GM21381 (cell line): ENCODE measurements around the gene IL13.
A peak's percentile ranks its signal among the peaks of the same experiment; 100 is the strongest.

Source experiments
- ATAC-seq: cut with Tn5 transposase; IDR thresholded peaks from one replicate; pipeline ENCODE4 v1.9.1; 2021; ENCODE audit warnings: mild to moderate bottlenecking, moderate library complexity; ENCODE audit not compliant: unreplicated experiment

The IL13 gene

GRCh38 chr5:132669966-132670882 lies 12.3 kb downstream of the IL13 start:
- ATAC-seq: no peak

- ATAC-seq: no peak
These were observed 13.0 kb downstream of the IL13 start for GRCh38 chr5:132671000-132671399.

DNA sequence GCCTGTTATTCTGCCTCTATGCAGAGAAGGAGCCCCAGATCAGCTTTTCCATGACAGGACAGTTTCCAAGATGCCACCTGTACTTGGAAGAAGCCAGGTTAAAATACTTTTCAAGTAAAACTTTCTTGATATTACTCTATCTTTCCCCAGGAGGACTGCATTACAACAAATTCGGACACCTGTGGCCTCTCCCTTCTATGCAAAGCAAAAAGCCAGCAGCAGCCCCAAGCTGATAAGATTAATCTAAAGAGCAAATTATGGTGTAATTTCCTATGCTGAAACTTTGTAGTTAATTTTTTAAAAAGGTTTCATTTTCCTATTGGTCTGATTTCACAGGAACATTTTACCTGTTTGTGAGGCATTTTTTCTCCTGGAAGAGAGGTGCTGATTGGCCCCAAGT lies 15.5 kb downstream of the IL13 start:
- ATAC-seq: no peak

DNA sequence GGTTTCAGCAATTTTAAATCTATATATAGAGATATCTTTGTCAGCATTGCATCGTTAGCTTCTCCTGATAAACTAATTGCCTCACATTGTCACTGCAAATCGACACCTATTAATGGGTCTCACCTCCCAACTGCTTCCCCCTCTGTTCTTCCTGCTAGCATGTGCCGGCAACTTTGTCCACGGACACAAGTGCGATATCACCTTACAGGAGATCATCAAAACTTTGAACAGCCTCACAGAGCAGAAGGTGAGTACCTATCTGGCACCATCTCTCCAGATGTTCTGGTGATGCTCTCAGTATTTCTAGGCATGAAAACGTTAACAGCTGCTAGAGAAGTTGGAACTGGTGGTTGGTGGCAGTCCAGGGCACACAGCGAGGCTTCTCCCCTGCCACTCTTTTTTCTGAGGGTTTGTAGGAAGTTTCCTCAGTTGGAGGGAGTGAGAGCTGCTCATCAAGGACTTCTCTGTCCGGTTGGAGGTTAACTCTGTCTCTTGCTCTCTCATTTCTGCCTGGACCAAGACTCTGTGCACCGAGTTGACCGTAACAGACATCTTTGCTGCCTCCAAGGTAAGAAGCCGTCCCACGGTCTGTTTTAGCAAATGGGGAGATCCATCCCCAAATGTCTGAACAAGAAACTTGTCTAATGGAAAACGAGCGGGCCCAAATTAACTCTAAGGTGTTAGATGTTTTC lies 16.1 kb downstream of the IL13 start, which contains the start of gene IL4:
IL4 (plus strand) TSS at position 51 of the 692 bp plus-strand sequence; CDS start at position 113, 62 bp downstream.
- no peak for ATAC-seq

- peak; percentile 82 for ATAC-seq
These were observed 16.9 kb downstream of the IL13 start for GRCh38 chr5:132674671-132675506.

GRCh38 chr5:132675936-132676689 lies 18.1 kb downstream of the IL13 start:
- ATAC-seq: no peak

- no peak for ATAC-seq
These were observed 19.2 kb downstream of the IL13 start for GRCh38 chr5:132677191-132677590.

GRCh38 chr5:132677682-132678400 lies 19.9 kb downstream of the IL13 start:
- ATAC-seq: no peak

DNA sequence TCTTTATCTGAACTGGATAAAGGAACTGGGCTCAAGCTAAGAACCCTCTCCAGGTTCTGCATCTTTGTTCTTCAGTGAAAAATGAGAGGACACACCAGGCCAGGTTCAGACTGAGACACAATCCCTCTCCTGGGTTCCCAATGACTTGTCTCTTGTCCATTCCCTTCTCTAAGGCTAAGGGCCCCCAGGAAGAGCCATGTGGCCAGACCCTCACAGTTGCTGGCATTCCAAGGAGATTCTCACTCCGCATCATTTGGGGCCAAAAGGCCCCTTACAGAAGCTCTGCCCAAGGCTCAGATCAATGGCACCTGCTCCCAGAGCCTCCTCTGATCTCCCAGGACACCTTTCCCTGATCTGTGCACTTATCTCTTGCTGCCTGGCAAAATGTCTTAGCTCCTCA lies 20.8 kb downstream of the IL13 start:
- no peak for ATAC-seq

GRCh38 chr5:132679166-132679565 lies 21.2 kb downstream of the IL13 start:
- ATAC-seq: no peak

GRCh38 chr5:132679717-132680380 lies 21.9 kb downstream of the IL13 start:
- no peak for ATAC-seq

DNA sequence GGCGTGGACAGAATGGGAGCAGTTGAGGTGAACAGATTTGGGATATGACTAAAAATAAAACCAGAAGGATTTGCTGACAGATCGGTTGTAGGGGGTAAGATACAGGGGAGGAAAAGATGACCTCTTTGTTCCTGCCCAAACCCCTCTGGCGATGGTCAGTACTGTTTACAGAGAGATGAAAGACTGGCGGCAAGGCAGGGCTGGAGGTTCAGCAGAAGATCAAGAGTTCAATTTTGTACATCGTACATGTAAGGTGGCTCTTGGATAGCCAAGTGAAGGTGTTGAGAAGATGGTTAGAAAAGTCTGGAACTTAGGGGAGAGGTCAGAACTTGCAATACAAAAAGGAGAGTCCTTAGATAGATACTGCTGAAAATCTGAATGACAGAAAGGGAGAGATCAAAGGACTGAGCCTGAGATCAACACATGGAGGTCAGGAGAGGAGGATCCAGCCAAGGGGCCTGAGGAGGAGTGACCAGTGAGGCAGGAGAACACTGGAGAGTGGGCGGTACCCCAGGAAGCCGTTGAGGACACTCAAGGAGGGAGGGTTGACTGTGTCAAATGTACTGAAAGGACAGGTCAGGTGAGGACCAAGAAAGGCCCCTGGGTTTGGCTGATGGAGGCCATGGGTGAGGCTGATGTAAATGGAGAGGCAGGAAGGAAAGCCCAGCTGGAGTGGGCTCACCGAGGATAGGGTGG lies 23.0 kb downstream of the IL13 start:
- ATAC-seq: no peak

- ATAC-seq: no peak
These were observed 23.5 kb downstream of the IL13 start for GRCh38 chr5:132681476-132681831.

DNA sequence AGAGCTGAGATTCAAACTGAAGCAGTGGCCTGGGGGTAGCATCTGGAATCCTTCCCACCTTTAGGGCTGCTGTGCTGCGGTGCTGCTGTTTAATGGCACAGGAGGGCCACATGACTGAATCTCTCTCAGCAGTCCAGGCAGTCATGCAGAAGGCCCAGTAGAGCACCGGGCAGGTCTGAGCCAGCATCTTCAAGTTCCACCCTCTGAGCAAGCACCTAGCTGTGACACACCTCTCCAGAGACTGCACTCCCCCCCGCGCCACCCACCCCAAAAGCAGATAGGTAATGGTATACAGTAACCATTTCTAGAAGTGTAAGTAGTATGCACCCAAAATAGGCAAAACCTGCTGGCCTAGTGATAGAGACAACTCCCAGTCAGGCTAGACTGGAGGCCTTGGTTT lies 24.0 kb downstream of the IL13 start:
- ATAC-seq: no peak

DNA sequence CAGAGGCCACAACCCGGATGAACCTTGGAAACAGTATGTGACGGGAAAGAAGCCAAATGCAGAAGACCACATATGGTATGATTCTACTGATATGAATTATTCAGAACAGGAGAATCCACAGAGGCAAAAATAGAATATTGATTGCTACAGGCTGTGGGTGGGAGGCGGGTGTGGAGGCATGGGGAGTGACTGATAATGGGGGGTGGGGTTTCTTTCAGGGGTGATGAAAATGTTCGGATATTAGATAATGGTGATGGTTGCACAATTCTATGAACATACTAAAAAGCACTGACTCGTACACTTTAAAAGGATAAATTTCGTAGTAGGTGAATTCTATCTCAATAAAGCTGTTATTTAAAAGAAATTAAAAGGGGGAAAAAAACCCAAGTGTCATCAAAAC lies 26.5 kb downstream of the IL13 start:
- ATAC-seq: no peak

- no peak for ATAC-seq
These were observed 27.1 kb downstream of the IL13 start for GRCh38 chr5:132684922-132685720.

DNA sequence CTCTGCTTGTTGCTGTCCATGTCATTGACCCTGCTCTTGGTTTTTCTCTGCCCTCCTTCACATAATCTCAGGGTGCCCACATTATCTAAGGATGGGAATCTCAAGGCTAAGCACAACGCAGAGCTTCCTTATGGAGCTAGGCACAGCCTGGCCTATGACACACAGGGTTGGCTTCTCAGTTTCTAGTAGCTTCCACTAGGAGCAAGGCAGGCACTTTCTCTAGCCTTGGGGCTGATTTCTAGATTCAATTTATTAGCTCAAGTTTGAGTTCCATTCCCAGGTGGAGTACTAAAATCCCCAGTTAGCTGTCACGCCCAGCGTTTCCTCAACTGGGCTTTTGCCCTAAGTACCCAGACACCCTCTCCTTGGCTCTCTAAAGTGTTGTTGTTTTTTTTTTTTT lies 28.2 kb downstream of the IL13 start:
- ATAC-seq: no peak

DNA sequence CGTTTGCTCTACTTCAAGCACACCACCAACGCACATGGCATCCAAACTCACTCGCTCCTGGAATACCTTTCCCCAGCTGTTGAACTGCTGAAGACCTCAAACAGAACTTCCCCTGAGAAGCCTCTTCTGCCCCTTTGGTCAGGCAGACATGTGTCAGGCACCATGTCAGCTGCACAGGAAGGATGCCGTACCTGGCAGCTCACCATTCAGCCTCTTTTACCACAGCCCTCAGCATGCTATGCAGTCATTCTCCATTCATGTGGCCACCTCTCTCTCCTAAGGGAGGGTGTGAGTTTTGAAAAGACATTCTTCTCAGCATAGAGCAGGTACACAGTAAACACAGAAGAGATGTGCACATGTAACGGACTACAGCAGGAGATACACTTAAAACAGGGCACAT lies 30.0 kb downstream of the IL13 start:
- no peak for ATAC-seq
